ENCODE data around the gene AR.

AR gene

GRCh38 chrX:67732864-67733263 lies 189.0 kb downstream of the AR start:
- no peak for DNase-seq

- DNase-seq = no peak
Observed at GRCh38 chrX:67734111-67734753, 190.4 kb downstream of the AR start.

GRCh38 chrX:67749536-67749935 lies 205.7 kb downstream of the AR start:
- DNase-seq = no peak

GRCh38 chrX:67750694-67751093 lies 206.9 kb downstream of the AR start:
- no peak for DNase-seq

- no peak for DNase-seq
Observed at GRCh38 chrX:67759018-67759417, 215.2 kb downstream of the AR start.

GRCh38 chrX:67777148-67777547 lies 233.3 kb downstream of the AR start:
- DNase-seq = no peak

- no peak for DNase-seq
Observed at GRCh38 chrX:67779099-67779498, 235.3 kb downstream of the AR start.
